Trophoblast cell (in vitro differentiated cells and primary cell): ENCODE results near the gene HTR3E.

Experiments
- DNase-seq, 2 donors: peaks; one replicate each; pipeline ENCODE4 v3.0.0-alpha.2; 2016
- H2AFZ ChIP-seq: 2 replicates; pipeline ENCODE4 v1.6.1; 2013; ENCODE audit warnings: low read length, moderate library complexity, mild to moderate bottlenecking; ENCODE audit not compliant: insufficient read depth, poor library complexity
- H2AK5ac ChIP-seq: 2 replicates; pipeline ENCODE4 v1.6.1; 2013; ENCODE audit warnings: mild to moderate bottlenecking, low read length
- H2BK120ac ChIP-seq: 2 replicates; pipeline ENCODE4 v1.6.1; 2013; ENCODE audit warnings: low read length, mild to moderate bottlenecking, moderate library complexity; ENCODE audit not compliant: insufficient read depth, poor library complexity
- H2BK12ac ChIP-seq: 2 replicates; pipeline ENCODE4 v1.6.1; 2013; ENCODE audit warnings: mild to moderate bottlenecking, low read length, moderate library complexity
- H2BK5ac ChIP-seq: 2 replicates; pipeline ENCODE4 v1.6.1; 2013; ENCODE audit warnings: low read length, low read depth, moderate library complexity, mild to moderate bottlenecking; ENCODE audit not compliant: poor library complexity
- H3K14ac ChIP-seq: 2 replicates; pipeline ENCODE4 v1.6.1; 2013; ENCODE audit warnings: mild to moderate bottlenecking, low read length
- H3K18ac ChIP-seq: 2 replicates; pipeline ENCODE4 v1.6.1; 2013; ENCODE audit warnings: mild to moderate bottlenecking, low read length
- H3K23ac ChIP-seq: 2 replicates; pipeline ENCODE4 v1.6.1; 2013; ENCODE audit warnings: low read length
- H3K27ac ChIP-seq: 2 replicates; pipeline ENCODE4 v1.5.1; 2013; ENCODE audit warnings: low read depth, mild to moderate bottlenecking, inconsistent platforms, low read length, moderate library complexity
- H3K27me3 ChIP-seq: 2 replicates; pipeline ENCODE4 v1.6.1; 2013; ENCODE audit warnings: inconsistent platforms, mild to moderate bottlenecking, low read length, moderate library complexity; ENCODE audit not compliant: insufficient read depth
- H3K36me3 ChIP-seq, 2 experiments: 1 replicate in 1 of 2; 2 replicates in 1 of 2; pipeline ENCODE4 v1.6.1; 2013; ENCODE audit warnings: low read length in 2 of 2, mild to moderate bottlenecking in 2 of 2, moderate library complexity in 1 of 2; ENCODE audit not compliant: insufficient read depth in 2 of 2, control insufficient read depth in 1 of 2
- H3K4ac ChIP-seq: 2 replicates; pipeline ENCODE4 v1.6.1; 2013; ENCODE audit warnings: low read depth, mild to moderate bottlenecking, low read length, moderate library complexity
- H3K4me1 ChIP-seq, 2 experiments: 1 replicate in 1 of 2; 2 replicates in 1 of 2; pipeline ENCODE4 v1.6.1; 2013; ENCODE audit warnings: low read length in 2 of 2, mild to moderate bottlenecking in 2 of 2, moderate library complexity in 1 of 2; ENCODE audit not compliant: insufficient read depth in 2 of 2, control insufficient read depth in 1 of 2
- H3K4me2 ChIP-seq: 2 replicates; pipeline ENCODE4 v1.6.1; 2013; ENCODE audit warnings: inconsistent platforms, mild to moderate bottlenecking, low read length, moderate library complexity
- H3K4me3 ChIP-seq: 2 replicates; pipeline ENCODE4 v1.5.1; 2013; ENCODE audit warnings: mild to moderate bottlenecking, low read depth, low read length, inconsistent platforms
- H3K79me1 ChIP-seq: one replicate; pipeline ENCODE4 v1.6.1; 2013; ENCODE audit warnings: low read length
- H3K79me2 ChIP-seq: 2 replicates; pipeline ENCODE4 v1.6.1; 2013; ENCODE audit warnings: low read length, mild to moderate bottlenecking; ENCODE audit not compliant: control insufficient read depth, insufficient read depth, poor library complexity
- H3K9ac ChIP-seq: 2 replicates; pipeline ENCODE4 v1.6.1; 2013; ENCODE audit warnings: mild to moderate bottlenecking, low read length
- H3K9me3 ChIP-seq: 2 replicates; pipeline ENCODE4 v1.6.1; 2013; ENCODE audit warnings: low read depth, mild to moderate bottlenecking, control low read depth, inconsistent platforms, low read length; ENCODE audit not compliant: insufficient read depth
- H4K12ac ChIP-seq: 2 replicates; pipeline ENCODE4 v1.6.1; 2013; ENCODE audit warnings: low read depth, mild to moderate bottlenecking, low read length, moderate library complexity
- H4K8ac ChIP-seq: 2 replicates; pipeline ENCODE4 v1.6.1; 2013; ENCODE audit warnings: low read depth, mild to moderate bottlenecking, low read length, moderate library complexity
- H4K91ac ChIP-seq: one replicate; pipeline ENCODE4 v1.6.1; 2013; ENCODE audit warnings: low read depth, mild to moderate bottlenecking, low read length, moderate library complexity
- WGBS: extraction: QIAGEN DNeasy Blood & Tissue Kit; methylation state at CpG from one replicate; pipeline ENCODE4 v1.1.7; 2013; ENCODE audit warnings: missing lambda C conversion rate; ENCODE audit not compliant: insufficient read length, insufficient coverage; ENCODE audit errors: extremely low coverage; 5-methylcytosine and 5-hydroxymethylcytosine counted together

The HTR3E gene

DNA sequence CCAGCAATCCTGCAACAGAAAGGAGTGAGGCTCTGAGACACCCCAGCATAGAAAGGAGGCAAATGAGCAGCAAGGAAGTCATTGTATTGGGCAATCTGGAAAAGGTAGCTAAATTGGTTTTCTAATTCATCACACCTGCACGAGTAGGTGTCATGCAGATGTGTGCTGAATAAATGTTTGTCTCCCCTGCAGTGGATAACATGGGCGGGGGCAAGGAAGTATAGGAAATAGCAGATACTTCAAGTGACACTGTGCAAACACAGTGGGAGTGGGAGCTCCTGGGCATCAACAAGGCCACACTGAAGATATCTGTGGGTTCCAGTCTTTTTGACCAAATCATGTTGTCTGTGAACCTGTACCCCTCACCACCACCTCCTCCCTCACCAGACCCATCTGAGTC lies 14.4 kb upstream of the HTR3E start:
- no peak overlapping the region for H2BK120ac ChIP-seq

DNA sequence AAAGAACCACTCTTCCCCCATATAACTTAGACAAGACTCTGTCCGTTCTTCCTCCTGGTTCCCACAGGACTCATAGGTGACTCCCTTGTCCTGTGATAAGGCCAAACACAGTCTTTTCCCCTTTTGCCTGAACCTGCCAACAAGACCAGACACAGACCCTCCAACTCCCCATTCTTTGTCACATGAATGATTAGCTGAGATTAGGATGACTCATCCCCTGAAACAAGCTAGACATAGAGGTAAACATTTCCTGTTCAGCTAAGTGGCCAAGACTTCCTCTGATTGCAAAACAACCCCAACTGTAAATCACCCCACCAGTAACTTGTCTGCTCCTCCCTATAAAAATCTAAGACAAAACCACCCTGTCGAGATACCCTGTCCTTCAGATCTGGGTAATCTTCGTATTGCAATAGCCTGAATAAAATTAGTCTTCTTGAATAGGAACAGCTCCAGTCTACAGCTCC lies 11.4 kb upstream of the HTR3E start:
- Histone ChIP-seq H2AFZ (no peak overlapping the region), H3K27me3 (no peaks in the 10 kb centered on the region), H3K4me2 (no peak overlapping the region), H3K4me3 (no peak overlapping the region), H4K8ac (no peak overlapping the region), H3K4me1 (no peaks in the 10 kb centered on the region), H2BK5ac (no peak overlapping the region), H3K14ac (no peak overlapping the region), H4K91ac (no peak overlapping the region), H3K9me3 (peaks cover 2% of the 10 kb centered on the region), H3K9ac (no peak overlapping the region), H2BK12ac (no peak overlapping the region), H3K23ac (no peak overlapping the region), H2AK5ac (no peak overlapping the region), H3K4ac (no peak overlapping the region), H3K79me2 (no peaks in the 10 kb centered on the region), H3K79me1 (no peaks in the 10 kb centered on the region), H4K12ac (no peak overlapping the region), H2BK120ac (no peak overlapping the region), H3K27ac (no peak overlapping the region), H3K18ac (no peak overlapping the region), H3K36me3 (no peaks in the 10 kb centered on the region)
- no CpG with 5 or more reads among the region's 3 CpGs for WGBS
- DNase-seq, result no peak

More for the DNA sequence above, 14.4 kb upstream of the HTR3E start:
- Histone ChIP-seq H2AK5ac (no peak overlapping the region), H3K9me3 (peaks cover 2% of the 10 kb centered on the region), H3K23ac (no peak overlapping the region), H3K4me2 (no peak overlapping the region), H2BK12ac (no peak overlapping the region), H2AFZ (no peak overlapping the region), H4K91ac (no peak overlapping the region), H3K79me1 (no peaks in the 10 kb centered on the region), H3K14ac (no peak overlapping the region), H3K4ac (no peak overlapping the region), H4K8ac (no peak overlapping the region), H3K4me3 (no peak overlapping the region), H2BK5ac (no peak overlapping the region), H3K18ac (no peak overlapping the region), H4K12ac (no peak overlapping the region), H3K36me3 (no peaks in the 10 kb centered on the region), H3K27me3 (no peaks in the 10 kb centered on the region), H3K9ac (no peak overlapping the region), H3K79me2 (no peaks in the 10 kb centered on the region), H3K4me1 (no peaks in the 10 kb centered on the region), H3K27ac (no peak overlapping the region)
- DNase-seq, result no peak
- no CpG with 5 or more reads among the region's 2 CpGs for WGBS

DNA sequence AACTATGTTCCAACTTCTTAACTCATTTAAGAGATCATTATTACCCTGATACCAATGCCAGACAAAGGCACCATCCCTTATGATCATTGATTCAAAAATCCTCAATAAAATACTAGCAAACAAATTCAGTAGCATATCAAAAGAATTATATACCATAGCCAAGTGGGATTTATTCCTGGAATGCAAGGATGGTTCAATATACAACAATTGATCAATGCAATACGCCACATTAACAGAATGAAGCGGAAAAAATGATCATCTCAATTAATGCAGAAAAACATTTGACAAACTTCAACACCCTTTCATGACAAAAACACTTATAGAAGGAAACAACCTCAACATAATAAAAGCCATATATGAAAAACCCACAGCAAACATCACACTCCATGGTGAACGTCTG lies 4.7 kb upstream of the HTR3E start:
- H3K27ac ChIP-seq, result no peak overlapping the region
- no peak overlapping the region for H2AK5ac ChIP-seq
- H3K36me3 ChIP-seq, result peaks cover 0 to 3% of the 10 kb centered on the region in 2 experiments
- no peak overlapping the region for H2BK120ac ChIP-seq
- WGBS, result no CpG with 5 or more reads among the region's 3 CpGs
- no peak overlapping the region for H4K8ac ChIP-seq
- H3K4ac ChIP-seq, result no peak overlapping the region
- H3K4me1 ChIP-seq, result no peaks in the 10 kb centered on the region
- no peak for DNase-seq
- no peaks in the 10 kb centered on the region for H3K79me2 ChIP-seq
- H3K4me3 ChIP-seq, result no peak overlapping the region
- no peaks in the 10 kb centered on the region for H3K79me1 ChIP-seq
- H4K91ac ChIP-seq, result no peak overlapping the region
- no peak overlapping the region for H2BK5ac ChIP-seq
- no peak overlapping the region for H3K23ac ChIP-seq
- no peaks in the 10 kb centered on the region for H3K27me3 ChIP-seq
- H3K9me3 ChIP-seq, result peaks cover 3% of the 10 kb centered on the region
- no peak overlapping the region for H3K14ac ChIP-seq
- no peak overlapping the region for H2AFZ ChIP-seq
- no peak overlapping the region for H3K9ac ChIP-seq
- H3K18ac ChIP-seq, result no peak overlapping the region
- H2BK12ac ChIP-seq, result no peak overlapping the region
- H3K4me2 ChIP-seq, result no peak overlapping the region
- no peak overlapping the region for H4K12ac ChIP-seq

DNA sequence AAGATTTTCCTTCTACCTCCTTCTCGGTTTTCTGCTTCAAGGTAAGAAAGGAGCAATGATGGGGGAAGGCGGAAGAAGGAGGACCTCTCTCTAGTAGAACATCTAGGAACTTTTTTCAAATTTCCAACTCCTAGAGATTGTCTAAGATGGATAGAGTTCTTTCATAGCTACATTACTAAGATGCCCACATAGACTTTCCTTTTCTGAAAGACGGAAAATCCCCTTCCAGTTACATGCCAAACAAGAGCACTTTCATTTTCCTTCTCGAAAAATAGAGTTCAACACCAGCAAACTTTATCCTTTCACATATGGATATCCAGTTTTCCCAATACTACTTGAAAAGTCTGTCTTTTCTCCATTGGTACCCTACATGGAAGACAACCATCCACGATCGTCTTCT lies 692 bp downstream of the HTR3E start:
- peaks cover 2% of the 10 kb centered on the region for H3K9me3 ChIP-seq
- no peak overlapping the region for H3K4me3 ChIP-seq
- H3K79me2 ChIP-seq, result no peaks in the 10 kb centered on the region
- no peak overlapping the region for H3K14ac ChIP-seq
- no peak overlapping the region for H2AFZ ChIP-seq
- no peak overlapping the region for H3K9ac ChIP-seq
- no peaks in the 10 kb centered on the region for H3K27me3 ChIP-seq
- H2BK120ac ChIP-seq, result no peak overlapping the region
- no peak overlapping the region for H4K8ac ChIP-seq
- no peaks in the 10 kb centered on the region for H3K79me1 ChIP-seq
- no peak overlapping the region for H2AK5ac ChIP-seq
- peaks cover 0 to 1% of the 10 kb centered on the region in 2 experiments for H3K36me3 ChIP-seq
- no peak overlapping the region for H2BK12ac ChIP-seq
- no CpG with 5 or more reads among the region's 6 CpGs for WGBS
- H2BK5ac ChIP-seq, result no peak overlapping the region
- H3K4ac ChIP-seq, result no peak overlapping the region
- DNase-seq, result no peak
- H3K4me2 ChIP-seq, result no peak overlapping the region
- H3K4me1 ChIP-seq, result no peaks in the 10 kb centered on the region
- H3K23ac ChIP-seq, result no peak overlapping the region
- H4K91ac ChIP-seq, result no peak overlapping the region
- H3K27ac ChIP-seq, result no peak overlapping the region
- H3K18ac ChIP-seq, result no peak overlapping the region
- no peak overlapping the region for H4K12ac ChIP-seq
